ENCODE measurements around the gene TP73.

TP73 gene

DNA sequence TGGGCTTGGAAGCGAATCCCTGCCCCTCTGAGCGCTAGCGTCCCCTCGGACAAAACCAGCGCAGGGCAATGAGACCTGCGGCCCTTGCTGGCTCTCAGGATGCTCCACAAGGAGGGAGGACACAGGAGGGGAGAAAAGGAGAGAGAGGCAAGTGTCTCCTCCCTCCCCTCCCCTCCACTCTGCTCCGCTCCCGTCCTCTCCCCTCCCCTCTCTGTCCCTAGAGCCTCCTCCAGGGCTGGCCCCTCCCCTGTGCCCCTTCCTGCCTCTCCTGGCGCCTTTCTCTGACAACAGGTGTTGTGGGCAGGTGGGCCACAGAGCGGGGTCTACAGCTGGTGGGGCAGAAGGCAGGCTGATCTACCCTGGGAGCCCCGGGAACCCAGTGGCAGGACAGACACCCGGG, 35.2 kb downstream of the TP73 start:
- no peak for DNase-seq (ENCODE audit: low read depth, low spot score)

DNA sequence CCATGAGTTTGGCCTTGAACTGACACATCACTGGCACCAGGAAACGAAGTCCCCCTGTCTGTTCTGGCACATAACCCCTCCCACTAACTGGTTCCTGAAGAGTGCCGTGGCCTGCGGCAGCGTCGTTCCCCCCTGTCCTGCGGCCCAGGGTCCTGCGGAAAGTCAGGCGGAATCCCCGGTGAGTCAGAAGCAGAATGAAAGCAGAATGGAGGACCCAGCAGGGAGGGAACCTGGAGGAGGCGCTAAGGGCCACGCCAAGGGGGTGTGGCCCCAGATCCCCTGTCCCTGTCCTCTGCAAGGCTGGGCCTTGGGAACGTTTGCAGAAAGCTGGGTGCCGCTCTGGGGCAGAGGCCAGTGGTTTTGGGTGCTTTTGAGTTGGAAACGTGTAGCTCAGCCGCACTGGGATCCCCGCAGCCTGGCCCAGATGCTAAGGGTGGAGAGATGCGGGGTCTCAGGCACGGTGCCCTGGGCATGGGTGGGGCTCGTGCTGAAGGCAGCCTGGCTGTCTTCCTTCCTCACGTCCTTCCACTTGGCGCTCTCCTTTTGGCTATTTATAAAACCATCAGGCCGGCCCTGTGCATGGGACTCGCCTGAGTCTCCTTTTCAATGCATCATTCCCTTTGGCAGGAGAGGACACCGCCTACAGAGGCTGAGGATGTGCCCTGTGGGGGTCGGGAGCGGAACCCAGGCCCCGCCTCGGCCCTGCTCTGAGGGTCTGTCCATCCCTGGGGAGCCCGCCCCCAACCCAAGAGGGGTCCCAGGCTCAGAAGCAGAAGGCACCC, 36.2 kb downstream of the TP73 start:
- no peak for DNase-seq (ENCODE audit: low read depth, low spot score)

DNA sequence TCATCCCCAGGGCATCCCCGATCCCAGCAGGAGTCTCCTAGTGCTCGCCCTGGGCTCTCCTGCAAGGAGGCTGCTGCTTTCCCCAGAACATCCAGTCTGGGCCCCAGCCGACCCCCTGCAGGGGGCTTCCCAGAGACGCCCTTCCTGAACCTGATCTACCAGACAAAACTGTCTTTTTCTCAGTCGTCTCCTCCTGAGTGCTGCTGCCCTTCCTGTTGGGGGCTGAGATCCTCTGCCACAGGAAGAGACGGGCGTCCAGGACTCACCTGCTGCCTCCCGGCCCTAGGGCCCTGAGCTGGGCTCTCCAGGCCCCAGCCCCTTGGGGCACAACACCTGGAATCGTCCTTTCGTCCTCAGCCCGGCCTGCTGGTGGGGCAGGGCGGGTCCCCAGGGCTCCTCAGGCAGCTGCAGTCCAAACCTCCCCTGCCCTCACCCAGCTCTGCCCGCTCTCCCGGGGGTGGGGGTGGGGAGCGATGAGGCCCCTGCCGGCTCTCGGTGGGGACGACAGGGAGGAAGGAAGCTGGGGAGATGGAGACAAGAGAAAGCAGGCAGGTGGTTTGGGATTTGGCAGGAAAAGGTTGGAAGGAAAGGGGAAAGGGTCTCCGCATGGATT, 36.9 kb downstream of the TP73 start:
- DNase-seq (ENCODE audit: low read depth, low spot score) = no peak

DNA sequence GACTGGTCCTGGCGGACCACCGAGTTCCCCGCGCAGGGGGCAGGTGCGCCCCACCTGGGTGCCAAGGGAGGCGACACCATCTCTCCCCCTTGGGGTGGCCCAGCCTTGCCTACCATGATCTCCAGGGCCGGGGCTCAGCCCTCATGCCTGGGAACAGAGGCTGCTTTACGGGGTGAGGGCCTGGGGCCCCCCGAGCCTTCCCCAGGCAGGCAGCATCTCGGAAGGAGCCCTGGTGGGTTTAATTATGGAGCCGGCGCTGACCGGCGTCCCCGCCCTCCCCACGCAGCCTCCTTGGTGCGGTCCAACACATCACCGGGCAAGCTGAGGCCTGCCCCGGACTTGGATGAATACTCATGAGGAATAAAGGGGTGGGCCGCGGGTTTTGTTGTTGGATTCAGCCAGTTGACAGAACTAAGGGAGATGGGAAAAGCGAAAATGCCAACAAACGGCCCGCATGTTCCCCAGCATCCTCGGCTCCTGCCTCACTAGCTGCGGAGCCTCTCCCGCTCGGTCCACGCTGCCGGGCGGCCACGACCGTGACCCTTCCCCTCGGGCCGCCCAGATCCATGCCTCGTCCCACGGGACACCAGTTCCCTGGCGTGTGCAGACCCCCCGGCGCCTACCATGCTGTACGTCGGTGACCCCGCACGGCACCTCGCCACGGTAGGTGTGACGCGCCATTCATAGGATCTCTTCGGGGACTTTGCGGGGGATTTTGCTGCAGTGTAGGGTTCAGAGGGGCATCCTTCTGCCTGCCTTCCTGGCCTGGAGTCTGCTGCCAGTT, 38.2 kb downstream of the TP73 start:
- no peak for DNase-seq (ENCODE audit: low read depth, low spot score)

DNA sequence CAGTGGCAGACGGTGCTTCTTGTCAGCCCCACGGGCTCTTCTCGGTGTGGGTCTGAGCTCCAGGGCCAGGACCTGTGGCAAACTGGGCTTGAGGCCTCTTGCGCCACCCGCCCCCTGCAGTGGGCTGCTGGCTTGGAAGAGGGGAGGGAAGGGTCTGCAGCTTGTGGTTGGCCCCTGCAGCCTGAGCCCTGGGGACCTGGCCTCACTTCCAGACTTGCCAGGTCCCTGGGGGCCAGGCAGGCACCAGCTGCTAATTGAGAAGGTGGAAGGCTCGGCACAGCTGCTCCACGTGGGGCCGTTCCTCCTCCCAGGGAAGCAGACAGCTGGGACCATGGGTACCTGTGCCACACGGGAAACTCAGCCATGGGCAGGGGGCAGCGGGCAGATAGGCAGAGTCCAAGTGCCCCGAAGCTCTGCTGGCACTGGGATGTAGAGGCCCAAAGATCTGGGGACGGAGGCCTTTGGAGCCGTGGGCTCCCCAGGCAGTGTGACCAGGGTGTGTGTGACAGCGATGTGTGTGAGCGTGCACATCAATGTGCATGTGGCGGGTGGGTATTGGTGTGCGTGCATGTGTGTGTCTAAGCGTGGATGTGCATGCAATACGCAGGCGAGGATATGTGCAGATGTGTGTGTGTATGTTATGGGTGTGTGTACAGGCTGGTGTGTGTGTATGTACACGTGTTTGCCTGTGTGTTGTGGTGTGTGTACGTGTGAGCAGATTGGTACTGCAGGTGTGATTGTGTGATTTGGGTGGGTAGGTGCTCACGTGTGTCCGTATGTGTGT, 39.3 kb downstream of the TP73 start:
- DNase-seq (ENCODE audit: low read depth, low spot score) = no peak

DNA sequence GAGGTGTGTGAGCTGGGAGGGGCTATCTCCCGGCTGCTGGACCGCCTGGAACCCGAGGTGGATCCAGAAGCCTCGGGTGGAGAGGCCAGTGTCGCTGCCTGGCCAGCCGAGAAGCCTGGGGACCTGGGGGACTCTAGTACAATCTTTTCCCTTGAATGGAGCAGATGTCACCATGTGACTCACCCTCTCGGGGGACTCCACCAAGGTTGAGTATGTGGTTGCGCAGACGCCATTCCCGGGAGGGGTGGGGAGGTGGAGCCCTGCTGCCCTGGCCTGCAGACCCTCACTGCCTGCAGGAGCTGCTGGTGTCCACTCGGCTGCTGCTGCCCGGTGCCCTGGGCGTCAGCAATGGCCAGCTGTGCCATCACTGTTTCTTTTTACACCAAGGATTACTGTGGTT, 40.3 kb downstream of the TP73 start:
- DNase-seq (ENCODE audit: low read depth, low spot score) = no peak

DNA sequence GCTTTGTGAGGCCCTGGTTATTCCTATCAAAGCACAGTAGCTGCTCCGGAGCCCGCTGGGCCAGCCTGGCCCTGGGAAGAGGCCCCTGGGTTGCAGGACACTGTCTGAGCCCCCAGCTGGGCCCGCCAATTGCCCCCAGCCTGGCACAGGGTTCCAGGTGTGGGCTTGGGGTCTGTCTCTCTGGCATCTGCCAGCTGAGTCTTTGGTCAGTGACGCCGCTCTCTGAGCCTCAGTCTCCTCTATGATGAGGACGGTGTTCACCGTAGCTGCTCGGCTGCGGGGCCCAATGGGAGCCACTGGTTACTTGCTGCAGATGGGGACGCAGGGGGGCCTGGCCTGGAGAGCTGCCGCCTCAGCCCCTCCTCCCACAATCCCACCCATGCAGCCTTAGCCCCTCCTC, 41.0 kb downstream of the TP73 start:
- no peak for DNase-seq (ENCODE audit: low read depth, low spot score)

DNA sequence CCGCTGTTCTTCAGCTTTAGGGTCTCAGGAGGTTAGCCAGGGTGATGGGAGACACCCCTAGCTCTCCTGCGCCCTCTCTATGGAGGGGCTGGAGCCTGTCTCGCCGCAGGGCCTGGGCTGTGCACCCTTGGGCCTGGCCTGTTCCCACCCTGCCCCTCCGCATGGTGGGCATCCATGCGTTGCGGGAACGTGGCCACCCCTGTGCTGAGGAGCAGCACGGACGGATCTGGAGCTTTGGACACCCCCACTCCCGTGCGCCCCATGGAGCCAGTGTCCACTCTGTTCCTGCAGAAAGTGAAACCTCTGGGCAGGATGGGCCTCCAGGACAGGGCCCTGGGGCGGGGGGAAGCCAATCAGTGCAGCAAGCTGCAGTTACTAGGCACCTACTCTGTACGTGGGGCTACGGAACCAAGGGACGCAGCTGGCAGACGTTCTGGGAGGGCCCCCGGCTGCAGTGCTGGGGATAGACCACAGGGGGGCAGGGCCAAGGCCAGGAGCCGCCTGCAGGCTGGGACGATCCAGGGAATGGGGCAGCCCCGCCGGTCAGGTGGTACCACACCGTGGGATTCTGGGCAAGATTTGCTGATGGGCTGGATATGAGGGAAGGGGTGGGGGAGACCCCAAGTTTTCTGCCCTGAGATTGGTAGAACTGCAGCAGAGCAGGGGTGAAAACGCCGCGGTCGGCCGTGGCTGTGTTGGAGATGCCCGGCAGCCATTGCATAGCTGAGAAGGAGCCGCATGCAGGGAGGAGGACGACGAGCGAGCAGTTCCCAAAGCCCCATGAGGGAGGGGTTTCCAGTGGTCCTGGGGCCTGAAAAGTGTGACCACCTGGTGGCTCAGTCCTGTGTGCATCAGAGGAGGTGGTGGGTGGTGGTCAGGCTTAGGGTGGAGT, 43.3 kb downstream of the TP73 start:
- no peak for DNase-seq (ENCODE audit: low read depth, low spot score)

DNA sequence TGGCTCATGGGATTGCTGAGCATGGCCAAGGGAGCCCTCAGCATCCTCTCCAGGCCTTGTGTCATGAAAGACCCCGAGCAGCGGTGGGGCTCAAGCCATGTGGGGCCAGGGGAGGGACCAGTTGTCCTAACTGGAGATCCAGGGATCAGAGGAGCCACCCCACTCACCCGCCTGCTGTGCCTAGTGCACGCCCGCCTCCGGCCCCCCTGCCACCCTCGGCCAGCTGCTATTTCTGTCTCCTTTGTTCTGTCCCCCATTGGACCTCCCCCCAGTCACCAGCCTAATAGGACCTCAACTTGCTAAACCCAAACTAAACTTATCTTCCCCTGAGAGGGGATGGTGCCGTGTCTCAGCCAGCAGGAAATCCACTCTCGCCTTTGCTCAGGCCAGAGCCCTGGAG, 44.4 kb downstream of the TP73 start:
- no peak for DNase-seq (ENCODE audit: low read depth, low spot score)

DNA sequence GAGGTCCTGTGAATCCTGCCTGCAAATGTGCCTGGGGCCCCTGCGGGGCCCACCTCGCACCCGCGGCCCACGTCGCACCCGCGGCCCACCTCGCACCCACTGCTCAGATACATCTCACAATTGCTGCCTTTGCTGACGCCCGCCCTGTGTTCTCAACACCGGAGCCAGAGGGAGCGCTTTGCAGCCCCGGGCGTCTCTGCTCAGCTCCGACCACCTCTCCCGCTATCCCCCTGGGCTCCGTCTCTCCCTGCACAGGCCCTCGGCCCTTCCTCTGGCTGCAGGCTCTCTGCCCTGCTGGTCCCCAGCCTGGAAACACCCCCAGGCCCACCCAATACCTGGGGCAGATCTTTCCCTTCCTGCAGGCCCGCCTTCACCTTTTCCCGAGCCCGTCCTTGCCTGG, 44.8 kb downstream of the TP73 start:
- no peak for DNase-seq (ENCODE audit: low read depth, low spot score)

DNA sequence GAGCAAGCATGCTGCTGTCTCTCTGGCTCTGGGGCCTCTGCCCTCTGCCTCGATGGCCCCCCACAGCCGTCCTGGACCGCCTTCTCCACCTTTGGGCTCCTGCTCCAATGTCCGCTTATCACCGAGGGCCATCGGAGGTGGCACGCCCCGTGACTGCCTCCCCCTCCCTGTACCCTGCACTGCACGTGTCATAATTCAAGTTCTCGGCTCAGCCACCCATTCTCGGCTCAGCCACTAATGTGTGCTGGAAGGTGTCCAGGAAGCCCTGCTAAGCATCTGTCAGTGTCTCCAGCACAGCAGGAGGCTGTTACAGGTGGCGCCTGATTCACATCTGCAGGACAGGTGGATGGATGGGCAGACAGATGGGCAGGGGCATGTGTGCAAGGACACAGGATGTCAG, 45.5 kb downstream of the TP73 start:
- no peak for DNase-seq (ENCODE audit: low read depth, low spot score)

DNA sequence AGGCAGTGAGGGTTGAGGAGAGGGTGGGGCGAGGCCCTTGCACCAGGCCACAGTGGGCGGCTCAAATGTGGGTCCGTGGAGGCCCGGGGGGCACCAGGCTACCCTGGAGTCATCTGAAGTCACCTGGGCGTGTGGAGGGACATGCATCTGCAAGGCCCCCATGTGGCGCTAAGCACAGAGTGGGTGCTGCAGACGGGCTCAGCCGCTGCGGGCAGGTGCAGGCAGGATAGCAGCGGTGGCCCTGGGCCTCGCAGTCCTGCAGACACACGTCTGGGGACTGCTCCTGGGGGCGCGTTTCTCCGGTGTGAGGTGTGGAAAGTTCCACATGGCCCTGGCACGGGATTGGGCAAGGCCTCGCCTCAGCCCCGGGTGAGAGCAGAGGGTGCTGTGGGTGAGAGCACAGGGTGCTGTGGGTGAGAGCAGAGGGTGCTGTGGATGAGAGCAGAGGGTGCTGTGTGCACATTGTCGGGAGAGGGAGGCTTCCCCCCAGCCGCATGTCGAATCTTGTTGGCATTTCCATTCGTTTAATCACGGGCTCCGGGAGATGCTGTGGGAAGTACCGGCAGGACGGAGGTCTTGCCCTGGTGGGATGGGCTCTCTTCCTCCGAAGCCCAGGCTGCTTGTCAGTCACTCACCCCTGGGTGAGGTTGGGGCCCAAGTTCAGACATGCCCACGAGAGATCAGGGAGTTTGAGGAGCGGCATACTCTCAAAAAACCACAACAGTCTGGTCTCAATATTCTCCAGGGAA, 46.5 kb downstream of the TP73 start:
- DNase-seq (ENCODE audit: low read depth, low spot score) = no peak

DNA sequence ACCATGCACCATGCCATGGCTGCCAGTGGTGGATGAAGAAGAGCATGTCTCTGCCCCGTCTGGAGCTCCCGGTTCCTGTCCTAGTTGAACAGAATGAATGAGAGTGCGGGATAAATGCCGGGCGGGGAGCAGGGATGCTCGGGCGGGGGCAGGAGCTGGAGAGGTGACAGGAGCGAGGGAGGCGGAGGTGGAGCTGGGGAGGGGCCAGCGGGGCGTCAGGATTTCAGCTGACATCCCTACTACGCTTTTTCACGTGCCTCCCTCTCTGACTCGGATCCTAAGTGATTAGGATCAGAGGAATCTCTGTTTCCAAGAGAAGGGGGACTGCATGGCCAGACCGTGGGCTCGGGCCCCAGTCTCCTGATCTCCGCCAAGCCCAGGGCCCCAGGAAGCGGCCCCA, 47.3 kb downstream of the TP73 start:
- DNase-seq (ENCODE audit: low read depth, low spot score) = no peak

DNA sequence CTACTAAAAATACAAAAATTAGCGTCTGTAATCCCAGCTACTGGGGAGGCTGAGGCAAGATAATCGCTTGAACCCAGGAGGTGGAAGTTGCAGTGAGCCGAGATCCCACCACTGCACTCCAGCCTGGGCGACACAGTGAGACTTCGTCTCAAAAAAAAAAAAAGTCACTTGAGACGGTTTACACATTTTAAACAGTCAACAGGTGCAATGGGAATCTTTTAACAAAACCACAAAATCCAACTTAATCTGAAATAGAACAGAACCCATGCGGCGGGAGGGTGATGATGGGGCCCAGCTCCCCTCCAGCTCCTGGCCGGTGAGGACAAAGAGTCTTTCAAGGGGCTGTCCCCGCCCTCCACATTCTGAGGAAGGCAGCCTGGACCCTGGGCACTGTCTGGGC, 48.3 kb downstream of the TP73 start:
- no peak for DNase-seq (ENCODE audit: low read depth, low spot score)

DNA sequence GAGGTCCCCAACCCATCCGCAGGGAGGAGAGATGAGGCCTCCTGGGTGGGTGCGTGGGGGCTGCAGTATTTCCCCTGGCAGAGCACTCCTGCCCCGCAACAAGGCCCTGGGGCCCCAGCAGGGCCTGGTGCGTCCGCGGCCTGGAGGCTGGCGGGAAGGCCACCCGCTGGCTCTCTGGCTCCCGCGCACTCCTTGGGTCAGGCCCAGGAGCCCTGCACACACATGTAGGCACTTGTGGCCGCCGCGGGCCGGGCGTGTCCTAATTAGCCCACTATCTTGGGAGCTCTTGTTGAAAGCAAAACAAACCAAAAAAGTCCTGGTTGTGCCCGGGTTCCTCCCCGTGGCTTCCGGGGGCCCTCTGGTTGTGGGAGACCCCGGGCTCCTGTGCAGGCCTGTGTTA, 50.2 kb downstream of the TP73 start:
- DNase-seq (ENCODE audit: low read depth, low spot score) = no peak

DNA sequence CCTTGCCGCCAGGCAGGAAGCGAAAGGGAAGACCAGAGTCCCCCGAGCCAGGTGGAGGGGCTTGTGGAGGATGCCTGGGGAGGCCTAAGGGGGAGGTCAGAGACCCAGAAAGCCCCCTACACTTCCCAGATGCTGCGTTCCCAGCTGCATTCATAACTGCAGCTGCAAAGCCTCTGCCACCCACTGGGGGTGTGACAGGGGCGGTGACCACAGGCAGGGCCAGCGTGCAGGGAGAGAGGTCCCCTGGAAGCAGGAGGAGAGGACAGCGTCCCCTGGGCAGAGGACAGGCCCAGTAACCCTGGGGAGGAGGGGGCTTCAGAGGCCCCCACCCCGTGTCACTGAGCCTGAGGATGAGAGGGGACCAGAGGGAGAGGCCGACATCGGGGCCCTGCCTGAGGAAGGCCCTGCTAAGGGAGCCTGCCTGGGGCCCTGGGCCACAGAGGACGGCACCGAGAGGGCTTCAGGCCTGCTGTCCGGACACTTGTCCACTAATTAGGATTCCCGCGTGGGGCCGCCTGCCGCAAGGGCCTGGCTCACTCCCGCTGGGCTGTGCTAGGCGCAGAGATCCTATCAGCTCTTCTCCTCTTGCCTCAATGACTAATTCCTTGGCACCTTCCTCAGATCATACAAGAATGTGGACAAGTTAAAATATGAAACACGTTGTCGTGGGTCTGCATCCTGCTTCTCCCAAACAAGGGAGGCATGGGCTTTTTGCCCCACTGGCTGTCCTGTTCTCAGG, 50.8 kb downstream of the TP73 start:
- DNase-seq (ENCODE audit: low read depth, low spot score) = no peak

DNA sequence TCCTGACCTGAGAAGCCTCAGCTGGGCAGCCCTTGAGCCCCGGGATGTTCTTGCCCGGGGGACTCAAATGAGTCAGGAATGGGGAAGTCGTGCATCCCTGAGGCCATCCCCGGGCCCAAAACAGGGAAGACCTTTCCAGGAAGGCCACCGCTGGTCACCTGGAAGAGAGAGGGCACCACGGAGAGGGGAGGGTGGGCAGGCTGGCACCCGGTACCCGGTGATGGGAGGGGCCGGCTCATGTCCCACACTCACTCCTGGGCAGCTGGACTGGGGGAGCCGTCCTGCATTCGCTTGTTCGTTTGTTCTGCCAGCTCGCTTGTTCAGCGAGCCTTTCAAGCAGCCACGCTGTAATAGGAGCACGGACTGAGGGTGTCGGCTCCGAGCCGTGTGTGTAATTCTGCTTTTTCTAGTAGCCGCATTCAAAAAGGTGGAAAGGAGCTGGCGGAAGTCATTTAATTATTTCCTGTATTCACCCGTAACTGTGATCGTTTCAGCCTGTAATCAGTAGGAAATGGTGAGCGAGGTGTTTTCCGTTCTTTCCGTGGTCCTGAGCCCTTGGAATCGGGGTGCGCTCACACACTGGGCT, 51.6 kb downstream of the TP73 start:
- DNase-seq (ENCODE audit: low read depth, low spot score) = no peak

DNA sequence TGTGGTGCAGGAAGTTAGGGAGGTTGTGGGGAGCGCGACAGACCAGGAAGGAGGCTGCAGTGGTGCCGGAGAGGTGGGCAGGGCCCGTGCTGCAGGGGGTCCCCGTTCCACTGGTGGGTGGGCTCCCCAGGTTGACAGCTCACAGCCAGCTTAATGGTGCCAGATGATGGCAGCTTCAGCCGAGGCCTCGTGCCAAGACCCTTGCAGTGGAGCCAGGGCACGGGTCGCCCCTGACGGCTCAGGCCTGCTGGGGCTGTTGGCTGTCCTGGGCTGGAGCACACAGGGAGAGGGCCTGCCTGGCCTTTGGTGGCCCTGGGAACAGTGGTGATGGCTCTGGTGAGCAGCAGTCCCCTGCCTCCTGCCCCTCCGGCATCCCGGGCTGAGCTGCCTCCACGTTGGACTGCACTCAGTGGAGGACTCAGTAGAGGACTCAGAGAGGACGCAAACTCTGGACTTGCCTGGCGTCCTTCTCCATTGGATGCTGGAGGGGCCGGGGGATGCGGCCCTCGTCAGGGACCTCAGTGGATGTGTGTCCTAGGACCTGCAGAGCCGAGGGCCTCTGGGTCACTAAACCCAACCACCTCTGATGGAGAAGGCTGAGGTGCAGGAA, 53.1 kb downstream of the TP73 start:
- no peak for DNase-seq (ENCODE audit: low read depth, low spot score)

Measured in brain pericyte (primary cell).